WTC11 (cell line): ENCODE results near the gene SYT17. TPM values are rescaled to one million over a fixed set of nuclear protein-coding genes. Genes with fewer than 3 reads are reported as not detected.

ENCODE experiments used
- ATAC-seq: fragments of 200-7000 bp; cut with Tn5 transposase; 2 replicates; pipeline ENCODE4 v1.10.0; 2021; ENCODE audit warnings: mild to moderate bottlenecking, moderate library complexity
- CTCF ChIA-PET: fragments of 300-600 bp; sonication (Branson Sonifier 250); formaldehyde crosslinking; loops from one replicate; lab custom pipeline; 2021; ENCODE audit warnings: antibody characterized with exemption; lab: Charles Lee
- POLR2A ChIA-PET: fragments of 350-600 bp; sonication (Branson Sonifier 250); formaldehyde crosslinking; loops from one replicate; lab custom pipeline; 2021; ENCODE audit warnings: antibody characterized with exemption; lab: Charles Lee
- DNase-seq: peaks from one replicate; pipeline ENCODE4 v3.0.0; 2021; ENCODE audit warnings: low spot score
- H3K27ac Mint-ChIP-seq: 2 replicates; pipeline ENCODE4 v1.8.0; 2021; ENCODE audit warnings: mixed read lengths
- H3K27me3 Mint-ChIP-seq: 2 replicates; pipeline ENCODE4 v1.8.0; 2021; ENCODE audit warnings: low read depth, mild to moderate bottlenecking, moderate library complexity, mixed read lengths
- H3K36me3 Mint-ChIP-seq: 2 replicates; pipeline ENCODE4 v1.8.0; 2021; ENCODE audit warnings: mixed read lengths
- H3K4me1 Mint-ChIP-seq: 2 replicates; pipeline ENCODE4 v1.8.0; 2022; ENCODE audit warnings: mixed read lengths
- H3K4me3 Mint-ChIP-seq: 2 replicates; pipeline ENCODE4 v1.8.0; 2021; ENCODE audit warnings: mild to moderate bottlenecking, moderate library complexity, mixed read lengths
- H3K9me3 Mint-ChIP-seq: 2 replicates; pipeline ENCODE4 v1.8.0; 2021; ENCODE audit warnings: mixed read lengths
- ATF6 ChIP-seq: sonication (generic); formaldehyde crosslinking; IDR thresholded peaks from 2 replicates; pipeline ENCODE4 v1.8.1; 2023; ENCODE audit warnings: mild to moderate bottlenecking, missing genetic modification reagents
- CTCF ChIP-seq: fragments of 200-600 bp; IDR thresholded peaks from 2 replicates; pipeline ENCODE4 v1.8.0; 2022; ENCODE audit warnings: antibody characterized with exemption
- IRF2 ChIP-seq: sonication (generic); formaldehyde crosslinking; IDR thresholded peaks from 2 replicates; pipeline ENCODE4 v1.8.0; 2022; ENCODE audit warnings: low read depth, missing genetic modification reagents, borderline replicate concordance
- JAZF1 ChIP-seq: fragments of 250-450 bp; sonication (Bioruptor Pico); IDR thresholded peaks from 2 replicates; pipeline ENCODE4 v1.9.0; 2021; ENCODE audit warnings: moderate library complexity, mild to moderate bottlenecking, inconsistent platforms
- MYBL2 ChIP-seq: sonication (generic); formaldehyde crosslinking; IDR thresholded peaks from 2 replicates; pipeline ENCODE4 v1.8.1; 2023; ENCODE audit warnings: mild to moderate bottlenecking, moderate library complexity, missing genetic modification reagents
- NR2C2 ChIP-seq: sonication (generic); formaldehyde crosslinking; IDR thresholded peaks from 2 replicates; pipeline ENCODE4 v1.8.0; 2022; ENCODE audit warnings: mild to moderate bottlenecking, missing genetic modification reagents
- NR3C1 ChIP-seq: sonication (generic); formaldehyde crosslinking; conservative IDR thresholded peaks from 2 replicates; pipeline ENCODE4 v1.8.1; 2023; ENCODE audit warnings: low read depth, mild to moderate bottlenecking, missing genetic modification reagents
- PRRX2 ChIP-seq: fragments of 250-450 bp; sonication (Bioruptor Pico); IDR thresholded peaks from 2 replicates; pipeline ENCODE4 v1.8.0; 2021; ENCODE audit warnings: mild to moderate bottlenecking
- SOX15 ChIP-seq: fragments of 250-450 bp; sonication (Bioruptor Pico); IDR thresholded peaks from 2 replicates; pipeline ENCODE4 v1.9.0; 2021; ENCODE audit warnings: mild to moderate bottlenecking
- ZNF232 ChIP-seq: sonication (generic); formaldehyde crosslinking; IDR thresholded peaks from 2 replicates; pipeline ENCODE4 v1.8.0; 2022; ENCODE audit warnings: mild to moderate bottlenecking, missing genetic modification reagents
- ZNF263 ChIP-seq: sonication (generic); formaldehyde crosslinking; IDR thresholded peaks from 2 replicates; pipeline ENCODE4 v1.8.1; 2022; ENCODE audit warnings: low read depth, mild to moderate bottlenecking, moderate library complexity, missing genetic modification reagents
- ZNF317 ChIP-seq: sonication (generic); formaldehyde crosslinking; IDR thresholded peaks from 2 replicates; pipeline ENCODE4 v1.8.1; 2023; ENCODE audit warnings: low read depth, mild to moderate bottlenecking, moderate library complexity, missing genetic modification reagents, borderline replicate concordance
- ZNF671 ChIP-seq: fragments of 250-450 bp; sonication (Bioruptor Pico); IDR thresholded peaks from 2 replicates; pipeline ENCODE4 v1.8.0; 2021; ENCODE audit warnings: mild to moderate bottlenecking
- total RNA-seq: library from RNA; stranded (reverse); gene quantifications from 3 replicates; pipeline ENCODE4 v1.2.3, GENCODE V29; 2021
- TF ChIP-seq, protein P1 (sequence below): fragments of 250-450 bp; sonication (Bioruptor Pico); IDR thresholded peaks from 2 replicates; pipeline ENCODE4 v1.9.0; 2021; ENCODE audit warnings: mild to moderate bottlenecking, borderline replicate concordance
- TF ChIP-seq, protein P2 (sequence below): sonication (generic); formaldehyde crosslinking; IDR thresholded peaks from 2 replicates; pipeline ENCODE4 v1.8.1; 2022; ENCODE audit warnings: mild to moderate bottlenecking, missing genetic modification reagents, moderate library complexity, borderline replicate concordance
- TF ChIP-seq, protein P3 (sequence below): sonication (generic); formaldehyde crosslinking; IDR thresholded peaks from 2 replicates; pipeline ENCODE4 v1.8.0; 2022; ENCODE audit warnings: mild to moderate bottlenecking, missing genetic modification reagents
- TF ChIP-seq, protein P4 (sequence below): sonication (generic); formaldehyde crosslinking; conservative IDR thresholded peaks from 2 replicates; pipeline ENCODE4 v1.8.1; 2023; ENCODE audit warnings: mild to moderate bottlenecking, low read depth, missing genetic modification reagents, moderate library complexity

The SYT17 gene
- total RNA-seq, 1 experiment from 2014 or later = 5.5 TPM

GRCh38 chr16:19192865-19193264, 24.8 kb downstream of the SYT17 start:
- no peaks in the 10 kb centered on the region for H3K27me3 Mint-ChIP-seq
- TF ChIP-seq ZNF263 (CRISPR knock-in tag) = no peak
- TF ChIP-seq ATF6 = no peak
- TF ChIP-seq, protein P1, sequence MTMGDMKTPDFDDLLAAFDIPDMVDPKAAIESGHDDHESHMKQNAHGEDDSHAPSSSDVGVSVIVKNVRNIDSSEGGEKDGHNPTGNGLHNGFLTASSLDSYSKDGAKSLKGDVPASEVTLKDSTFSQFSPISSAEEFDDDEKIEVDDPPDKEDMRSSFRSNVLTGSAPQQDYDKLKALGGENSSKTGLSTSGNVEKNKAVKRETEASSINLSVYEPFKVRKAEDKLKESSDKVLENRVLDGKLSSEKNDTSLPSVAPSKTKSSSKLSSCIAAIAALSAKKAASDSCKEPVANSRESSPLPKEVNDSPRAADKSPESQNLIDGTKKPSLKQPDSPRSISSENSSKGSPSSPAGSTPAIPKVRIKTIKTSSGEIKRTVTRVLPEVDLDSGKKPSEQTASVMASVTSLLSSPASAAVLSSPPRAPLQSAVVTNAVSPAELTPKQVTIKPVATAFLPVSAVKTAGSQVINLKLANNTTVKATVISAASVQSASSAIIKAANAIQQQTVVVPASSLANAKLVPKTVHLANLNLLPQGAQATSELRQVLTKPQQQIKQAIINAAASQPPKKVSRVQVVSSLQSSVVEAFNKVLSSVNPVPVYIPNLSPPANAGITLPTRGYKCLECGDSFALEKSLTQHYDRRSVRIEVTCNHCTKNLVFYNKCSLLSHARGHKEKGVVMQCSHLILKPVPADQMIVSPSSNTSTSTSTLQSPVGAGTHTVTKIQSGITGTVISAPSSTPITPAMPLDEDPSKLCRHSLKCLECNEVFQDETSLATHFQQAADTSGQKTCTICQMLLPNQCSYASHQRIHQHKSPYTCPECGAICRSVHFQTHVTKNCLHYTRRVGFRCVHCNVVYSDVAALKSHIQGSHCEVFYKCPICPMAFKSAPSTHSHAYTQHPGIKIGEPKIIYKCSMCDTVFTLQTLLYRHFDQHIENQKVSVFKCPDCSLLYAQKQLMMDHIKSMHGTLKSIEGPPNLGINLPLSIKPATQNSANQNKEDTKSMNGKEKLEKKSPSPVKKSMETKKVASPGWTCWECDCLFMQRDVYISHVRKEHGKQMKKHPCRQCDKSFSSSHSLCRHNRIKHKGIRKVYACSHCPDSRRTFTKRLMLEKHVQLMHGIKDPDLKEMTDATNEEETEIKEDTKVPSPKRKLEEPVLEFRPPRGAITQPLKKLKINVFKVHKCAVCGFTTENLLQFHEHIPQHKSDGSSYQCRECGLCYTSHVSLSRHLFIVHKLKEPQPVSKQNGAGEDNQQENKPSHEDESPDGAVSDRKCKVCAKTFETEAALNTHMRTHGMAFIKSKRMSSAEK (CRISPR knock-in tag) = no peak
- no peak for TF ChIP-seq IRF2 (CRISPR knock-in tag)
- TF ChIP-seq, protein P2, sequence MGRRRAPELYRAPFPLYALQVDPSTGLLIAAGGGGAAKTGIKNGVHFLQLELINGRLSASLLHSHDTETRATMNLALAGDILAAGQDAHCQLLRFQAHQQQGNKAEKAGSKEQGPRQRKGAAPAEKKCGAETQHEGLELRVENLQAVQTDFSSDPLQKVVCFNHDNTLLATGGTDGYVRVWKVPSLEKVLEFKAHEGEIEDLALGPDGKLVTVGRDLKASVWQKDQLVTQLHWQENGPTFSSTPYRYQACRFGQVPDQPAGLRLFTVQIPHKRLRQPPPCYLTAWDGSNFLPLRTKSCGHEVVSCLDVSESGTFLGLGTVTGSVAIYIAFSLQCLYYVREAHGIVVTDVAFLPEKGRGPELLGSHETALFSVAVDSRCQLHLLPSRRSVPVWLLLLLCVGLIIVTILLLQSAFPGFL (CRISPR knock-in tag) = no peak
- TF ChIP-seq SOX15 = no peak
- TF ChIP-seq CTCF = no peak
- no peak for TF ChIP-seq NR3C1 (CRISPR knock-in tag)
- no peak for TF ChIP-seq NR2C2
- ATAC-seq (no peak), DNase-seq (no peak)
- peaks cover 5% of the 10 kb centered on the region; the same call in 1 of the 2 replicates for H3K36me3 Mint-ChIP-seq
- H3K4me3 Mint-ChIP-seq = no peak overlapping the region
- POLR2A ChIA-PET = interaction anchor here (0.5 kb wide), 1 partner anchor 146 kb away, joined by 5 read pairs; no protein-coding TSS in a partner anchor
- H3K9me3 Mint-ChIP-seq = peaks cover 4% of the 10 kb centered on the region
- CTCF ChIA-PET = interaction anchor here (0.8 to 1.2 kb wide), 2 partner anchors 13 to 30 kb away, joined by 3 read pairs; no protein-coding TSS in a partner anchor
- H3K27ac Mint-ChIP-seq = no peak overlapping the region
- H3K4me1 Mint-ChIP-seq = no peaks in the 10 kb centered on the region

- POLR2A ChIA-PET = no interaction called here
- TF ChIP-seq, protein P3, sequence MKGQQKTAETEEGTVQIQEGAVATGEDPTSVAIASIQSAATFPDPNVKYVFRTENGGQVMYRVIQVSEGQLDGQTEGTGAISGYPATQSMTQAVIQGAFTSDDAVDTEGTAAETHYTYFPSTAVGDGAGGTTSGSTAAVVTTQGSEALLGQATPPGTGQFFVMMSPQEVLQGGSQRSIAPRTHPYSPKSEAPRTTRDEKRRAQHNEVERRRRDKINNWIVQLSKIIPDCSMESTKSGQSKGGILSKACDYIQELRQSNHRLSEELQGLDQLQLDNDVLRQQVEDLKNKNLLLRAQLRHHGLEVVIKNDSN = no peak
- TF ChIP-seq ZNF317 (CRISPR knock-in tag) (no peak), IRF2 (CRISPR knock-in tag) (no peak), ZNF232 (CRISPR knock-in tag) (no peak), NR3C1 (CRISPR knock-in tag) (no peak), ZNF671 (CRISPR knock-in tag) (no peak), PRRX2 (CRISPR knock-in tag) (no peak), MYBL2 (CRISPR knock-in tag) (no peak), JAZF1 (CRISPR knock-in tag) (no peak)
- TF ChIP-seq, protein P4, sequence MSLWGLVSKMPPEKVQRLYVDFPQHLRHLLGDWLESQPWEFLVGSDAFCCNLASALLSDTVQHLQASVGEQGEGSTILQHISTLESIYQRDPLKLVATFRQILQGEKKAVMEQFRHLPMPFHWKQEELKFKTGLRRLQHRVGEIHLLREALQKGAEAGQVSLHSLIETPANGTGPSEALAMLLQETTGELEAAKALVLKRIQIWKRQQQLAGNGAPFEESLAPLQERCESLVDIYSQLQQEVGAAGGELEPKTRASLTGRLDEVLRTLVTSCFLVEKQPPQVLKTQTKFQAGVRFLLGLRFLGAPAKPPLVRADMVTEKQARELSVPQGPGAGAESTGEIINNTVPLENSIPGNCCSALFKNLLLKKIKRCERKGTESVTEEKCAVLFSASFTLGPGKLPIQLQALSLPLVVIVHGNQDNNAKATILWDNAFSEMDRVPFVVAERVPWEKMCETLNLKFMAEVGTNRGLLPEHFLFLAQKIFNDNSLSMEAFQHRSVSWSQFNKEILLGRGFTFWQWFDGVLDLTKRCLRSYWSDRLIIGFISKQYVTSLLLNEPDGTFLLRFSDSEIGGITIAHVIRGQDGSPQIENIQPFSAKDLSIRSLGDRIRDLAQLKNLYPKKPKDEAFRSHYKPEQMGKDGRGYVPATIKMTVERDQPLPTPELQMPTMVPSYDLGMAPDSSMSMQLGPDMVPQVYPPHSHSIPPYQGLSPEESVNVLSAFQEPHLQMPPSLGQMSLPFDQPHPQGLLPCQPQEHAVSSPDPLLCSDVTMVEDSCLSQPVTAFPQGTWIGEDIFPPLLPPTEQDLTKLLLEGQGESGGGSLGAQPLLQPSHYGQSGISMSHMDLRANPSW (CRISPR knock-in tag) = no peak
Observed at GRCh38 chr16:19196871-19197270, 28.8 kb downstream of the SYT17 start.

More at GRCh38 chr16:19196871-19197270, 28.8 kb downstream of the SYT17 start:
- no peak overlapping the region for H3K27ac Mint-ChIP-seq
- no peaks in the 10 kb centered on the region for H3K27me3 Mint-ChIP-seq
- no peaks in the 10 kb centered on the region for H3K4me1 Mint-ChIP-seq
- H3K36me3 Mint-ChIP-seq = peaks cover 5% of the 10 kb centered on the region; the same call in 1 of the 2 replicates
- CTCF ChIA-PET = no interaction called here
- H3K9me3 Mint-ChIP-seq = peaks cover 20% of the 10 kb centered on the region
- ATAC-seq (no peak), DNase-seq (no peak)
- H3K4me3 Mint-ChIP-seq = no peak overlapping the region
